NCI-H1417 treated with DMSO at 0.1 percent for 48 hours (cell line): Measurements from ENCODE around the gene ANP32D.
"Not testable (repeated sequence)": the region's sequence is repeated elsewhere in the genome, so short reads cannot be mapped to it uniquely, and the experiment has no call there.

Experiments used
- DNase-seq: peaks from one replicate; lab custom pipeline; 2025; lab: John Stamatoyannopoulos, UW

ANP32D gene

GRCh38 chr12:48472259-48472658 lies at the start of gene ANP32D:
ANP32D (plus strand) TSS chr12:48472559; CDS start chr12:48472665, 106 bp downstream.
- no peak for DNase-seq

GRCh38 chr12:48423171-48423570 lies 49.2 kb upstream of the ANP32D start:
- DNase-seq: no peak

- no peak for DNase-seq
Observed at GRCh38 chr12:48424644-48425043, 47.7 kb upstream of the ANP32D start.

GRCh38 chr12:48434016-48434415 lies 38.3 kb upstream of the ANP32D start:
- not testable (repeated sequence) for DNase-seq

- no peak for DNase-seq
Observed at GRCh38 chr12:48441069-48441468, 31.3 kb upstream of the ANP32D start.

GRCh38 chr12:48442179-48442847 lies 30.0 kb upstream of the ANP32D start:
- DNase-seq: no peak

GRCh38 chr12:48445538-48445937 lies 26.8 kb upstream of the ANP32D start:
- DNase-seq: no peak

GRCh38 chr12:48446161-48446776 lies 26.1 kb upstream of the ANP32D start:
- no peak for DNase-seq

- no peak for DNase-seq
Observed at GRCh38 chr12:48447755-48448154, 24.6 kb upstream of the ANP32D start.

GRCh38 chr12:48451372-48451771 lies 21.0 kb upstream of the ANP32D start:
- DNase-seq: no peak

GRCh38 chr12:48452961-48453360 lies 19.4 kb upstream of the ANP32D start:
- not testable (repeated sequence) for DNase-seq

GRCh38 chr12:48454667-48455066 lies 17.7 kb upstream of the ANP32D start:
- no peak for DNase-seq

GRCh38 chr12:48455116-48455515 lies 17.2 kb upstream of the ANP32D start:
- DNase-seq: no peak

- DNase-seq: no peak
Observed at GRCh38 chr12:48459259-48459658, 13.1 kb upstream of the ANP32D start.

GRCh38 chr12:48469027-48469426 lies 3.3 kb upstream of the ANP32D start:
- DNase-seq: not testable (repeated sequence)

GRCh38 chr12:48473061-48473460 lies 702 bp downstream of the ANP32D start:
- no peak for DNase-seq

GRCh38 chr12:48474497-48474896 lies 2.1 kb downstream of the ANP32D start:
- not testable (repeated sequence) for DNase-seq

- DNase-seq: no peak
Observed at GRCh38 chr12:48482198-48482597, 9.8 kb downstream of the ANP32D start, which contains the start of gene C12orf54. C12orf54 (plus strand) TSS chr12:48482498; CDS start chr12:48483297, 799 bp downstream.

- no peak for DNase-seq
Observed at GRCh38 chr12:48482930-48483329, 10.6 kb downstream of the ANP32D start.

- DNase-seq: no peak
Observed at GRCh38 chr12:48486261-48486660, 13.9 kb downstream of the ANP32D start.

GRCh38 chr12:48486679-48487078 lies 14.3 kb downstream of the ANP32D start:
- no peak for DNase-seq

- DNase-seq: no peak
Observed at GRCh38 chr12:48489012-48489411, 16.7 kb downstream of the ANP32D start.

GRCh38 chr12:48489456-48489855 lies 17.1 kb downstream of the ANP32D start:
- DNase-seq: not testable (repeated sequence)

GRCh38 chr12:48500281-48500680 lies 27.9 kb downstream of the ANP32D start:
- DNase-seq: not testable (repeated sequence)
